HG02938 (cell line): Measurements from ENCODE around the gene ALDH1L2.
A peak's percentile ranks its signal among the peaks of the same experiment; 100 is the strongest.
"Not testable (repeated sequence)": the region's sequence is repeated elsewhere in the genome, so short reads cannot be mapped to it uniquely, and the experiment has no call there.

Source experiments
- ATAC-seq: cut with Tn5 transposase; IDR thresholded peaks from one replicate; pipeline ENCODE4 v1.9.1; 2021; ENCODE audit warnings: mild to moderate bottlenecking, moderate library complexity; ENCODE audit not compliant: unreplicated experiment

The ALDH1L2 gene

DNA sequence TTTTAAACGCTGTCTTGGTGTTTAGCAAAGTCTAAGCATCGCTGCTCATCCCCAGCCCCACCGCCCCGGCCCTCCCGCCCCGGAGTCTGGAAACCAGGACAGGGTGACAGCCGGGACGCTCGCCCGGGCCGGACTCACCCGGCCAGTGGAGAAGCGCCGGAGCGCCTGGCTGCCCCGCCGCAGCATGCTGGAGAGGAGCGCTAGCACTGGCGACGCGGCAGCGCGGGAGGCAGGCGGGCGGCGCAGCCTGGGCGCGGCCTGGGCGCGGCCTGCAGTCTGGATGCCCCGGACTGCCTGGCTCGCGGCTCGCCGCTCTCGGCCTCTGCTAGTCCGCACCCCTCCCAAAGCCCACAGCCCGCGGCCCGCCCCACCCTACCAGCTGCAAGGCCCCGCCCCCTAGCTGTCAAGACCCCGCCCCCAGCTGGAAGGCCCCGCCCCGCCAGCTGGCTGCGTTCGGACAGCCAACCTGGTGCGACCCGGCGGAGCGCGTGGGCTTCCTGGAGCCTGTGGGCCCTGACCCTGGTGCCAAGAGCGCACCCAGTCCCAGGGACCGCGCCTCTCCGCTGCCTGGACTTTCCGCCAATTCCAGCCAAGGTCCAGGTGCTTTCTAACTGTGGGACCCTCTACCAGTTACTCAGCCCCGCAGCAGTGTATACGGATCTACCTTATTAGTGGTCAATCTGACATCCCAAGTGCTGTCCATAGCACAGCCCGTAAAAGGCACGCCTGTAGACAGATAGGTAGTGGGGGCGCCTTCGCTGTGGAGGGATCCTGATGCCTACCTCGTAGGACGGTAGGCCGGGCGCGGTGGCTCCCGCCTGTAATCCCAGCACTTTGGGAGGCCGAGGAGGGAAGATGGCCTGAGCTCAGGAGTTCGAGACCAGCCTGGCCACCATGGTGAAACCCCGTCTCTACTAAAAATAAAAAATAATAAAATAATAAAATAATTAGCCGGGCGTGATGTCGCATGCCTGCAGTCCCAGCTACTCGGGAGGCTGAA lies at the start of gene ALDH1L2:
Gene ALDH1L2 (minus strand): TSS at position 208 of the 1,000 bp plus-strand sequence. CDS start 22 bp downstream, at position 186.
- no peak for ATAC-seq

DNA sequence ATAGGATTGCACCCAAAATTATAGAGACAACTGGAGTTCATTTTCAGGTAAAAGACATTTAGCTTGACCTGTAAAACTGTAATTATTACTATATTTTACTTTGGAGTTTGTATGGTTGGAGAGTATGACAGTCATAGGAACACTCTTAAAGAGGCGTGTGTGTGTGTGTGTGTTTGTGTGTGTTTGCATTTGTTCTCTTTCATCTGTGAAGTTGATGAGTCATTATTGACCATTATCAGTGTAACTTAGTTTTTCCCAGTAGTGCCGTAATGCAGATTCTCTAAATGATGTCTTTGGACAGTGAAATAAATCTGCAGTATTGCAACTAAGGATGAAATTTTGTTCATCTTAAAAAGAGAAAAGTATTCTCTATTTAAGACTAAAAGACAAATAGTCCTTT lies 36.3 kb upstream of the ALDH1L2 start:
- no peak for ATAC-seq

DNA sequence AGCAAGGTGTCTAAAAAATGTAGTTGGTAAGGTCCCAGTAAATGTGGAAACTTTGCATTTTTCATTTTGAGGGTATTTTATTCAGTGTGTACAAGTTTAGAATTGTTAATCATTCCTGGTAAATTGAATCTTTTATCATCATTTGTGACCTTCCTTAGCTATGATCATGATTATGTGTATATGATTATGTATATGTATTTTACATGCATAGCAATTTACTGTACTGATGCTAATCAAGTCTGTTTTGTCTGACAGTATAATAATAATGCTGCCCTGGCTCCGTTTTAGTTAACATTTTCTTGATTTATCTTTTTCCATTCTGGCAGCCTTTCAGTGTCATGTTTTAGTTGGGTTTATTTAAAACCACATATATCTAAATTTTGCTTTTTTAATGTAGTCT lies 32.7 kb upstream of the ALDH1L2 start:
- no peak for ATAC-seq

DNA sequence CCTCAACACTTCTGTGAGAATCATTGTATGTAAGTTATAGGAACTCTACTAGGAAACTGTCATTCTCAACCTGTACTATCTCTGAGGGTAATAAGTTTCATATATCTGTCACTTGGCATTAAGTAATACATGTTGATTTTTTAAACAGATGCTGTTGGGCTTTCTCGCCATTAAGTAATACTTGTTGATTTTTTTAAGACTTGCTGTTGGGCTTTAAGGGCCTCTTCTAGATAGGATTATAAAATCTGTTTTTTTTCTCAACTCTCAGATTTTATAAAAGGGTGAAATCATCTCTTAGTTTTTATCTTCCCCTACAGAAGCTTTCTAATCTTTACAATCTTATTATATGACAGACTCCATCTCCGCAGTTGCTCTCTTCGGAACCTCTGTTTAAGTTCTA lies 28.8 kb upstream of the ALDH1L2 start:
- ATAC-seq = no peak

DNA sequence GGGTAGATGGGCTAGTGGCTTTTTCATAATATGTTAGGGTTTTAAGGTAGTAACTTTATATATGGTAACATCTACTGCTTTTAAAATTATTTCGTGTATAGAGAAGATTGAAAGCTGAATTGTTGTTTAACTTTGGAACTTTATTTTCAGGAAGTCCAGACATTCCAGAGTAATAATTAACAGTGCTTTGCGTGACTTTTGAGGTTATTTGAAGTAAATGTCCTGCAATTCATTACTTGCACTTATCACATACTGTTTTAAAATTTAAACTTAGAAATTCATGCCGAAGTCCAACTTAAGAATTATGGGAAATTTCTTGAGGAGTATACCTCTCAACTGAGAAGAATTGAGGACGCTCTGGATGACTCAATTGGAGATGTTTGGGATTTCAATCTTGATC lies 26.6 kb upstream of the ALDH1L2 start:
- ATAC-seq = no peak

DNA sequence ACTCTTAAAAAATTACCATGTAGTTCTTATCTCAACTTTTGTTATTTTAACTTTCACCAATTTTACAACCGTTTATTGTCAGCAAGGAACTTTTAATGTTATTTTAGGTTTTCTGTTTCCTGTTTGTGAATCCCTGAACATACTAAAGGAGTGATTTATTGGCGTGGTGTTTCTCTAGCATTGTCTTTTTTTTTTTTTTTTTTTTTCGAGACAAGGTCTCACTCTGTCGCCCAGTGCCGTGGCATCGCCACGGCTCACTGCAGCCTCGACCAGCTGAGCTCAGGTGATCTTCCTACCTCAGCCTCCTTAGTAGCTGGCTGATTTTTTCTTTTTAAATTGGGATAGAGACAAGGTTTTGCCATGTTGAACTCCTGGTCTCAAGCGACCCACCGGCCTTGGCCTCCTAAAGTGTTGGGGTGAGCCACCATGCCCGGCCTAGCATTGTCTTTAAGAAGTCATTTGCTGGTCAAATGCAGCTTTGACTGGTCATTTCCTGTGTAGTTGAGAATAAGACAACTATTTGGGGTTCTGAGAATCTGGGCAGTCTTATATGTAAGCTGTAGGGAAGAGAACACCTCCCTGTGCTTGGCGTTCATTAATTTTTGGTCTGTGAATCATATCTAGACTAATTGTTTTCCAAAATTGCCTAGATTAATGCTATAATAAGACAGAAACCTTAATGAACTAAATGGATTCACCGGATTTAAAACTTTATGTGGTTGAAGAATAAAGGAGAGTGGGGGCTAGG lies 25.4 kb upstream of the ALDH1L2 start:
- ATAC-seq = peak; percentile 46

DNA sequence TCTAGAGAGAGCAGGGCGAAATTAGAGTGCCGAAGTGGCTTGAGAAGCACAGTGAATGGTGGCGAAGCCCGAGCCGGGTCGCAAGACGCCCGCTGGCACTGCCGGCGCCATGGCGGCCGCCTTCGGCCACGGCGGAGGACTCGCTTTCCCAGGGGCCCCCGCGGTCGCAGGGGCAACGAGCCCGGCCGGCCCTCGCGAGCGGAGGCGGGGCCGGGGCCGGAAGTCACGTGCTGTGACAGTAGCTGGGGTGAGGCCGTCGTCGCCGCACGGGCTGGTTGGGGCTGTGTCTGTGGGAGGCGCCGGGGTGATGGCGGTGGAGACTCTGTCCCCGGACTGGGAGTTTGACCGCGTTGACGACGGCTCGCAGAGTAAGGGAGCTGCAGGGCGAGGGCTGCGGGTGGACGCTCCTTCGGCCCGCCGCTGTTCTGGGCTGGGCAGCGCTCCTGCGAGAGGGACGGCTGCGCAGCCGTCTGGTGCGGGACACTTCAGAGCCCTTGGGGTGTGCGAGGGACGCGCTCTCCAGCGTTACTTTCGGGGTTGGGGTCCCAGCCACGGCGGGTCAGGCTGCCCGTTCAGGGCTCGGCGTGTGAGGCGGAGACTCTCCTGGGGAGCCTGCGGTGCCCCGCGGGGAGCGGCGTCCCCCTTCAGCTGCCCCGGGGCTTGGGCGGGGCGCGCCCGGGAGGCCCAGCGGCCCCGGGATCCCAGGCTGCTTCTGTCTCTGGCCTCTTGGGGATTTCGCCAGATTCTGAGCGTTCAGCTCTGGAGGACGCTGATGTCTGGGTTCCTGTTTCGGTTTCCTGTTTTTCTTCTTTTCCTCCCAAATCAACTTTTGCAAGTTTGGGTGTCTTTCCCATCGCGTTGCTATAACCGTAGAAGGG lies 23.5 kb upstream of the ALDH1L2 start, which contains the start of gene WASHC4:
Gene WASHC4 (plus strand): TSS at position 238 of the 878 bp plus-strand sequence. CDS start 70 bp downstream, at position 308.
- peak; percentile 83 for ATAC-seq

DNA sequence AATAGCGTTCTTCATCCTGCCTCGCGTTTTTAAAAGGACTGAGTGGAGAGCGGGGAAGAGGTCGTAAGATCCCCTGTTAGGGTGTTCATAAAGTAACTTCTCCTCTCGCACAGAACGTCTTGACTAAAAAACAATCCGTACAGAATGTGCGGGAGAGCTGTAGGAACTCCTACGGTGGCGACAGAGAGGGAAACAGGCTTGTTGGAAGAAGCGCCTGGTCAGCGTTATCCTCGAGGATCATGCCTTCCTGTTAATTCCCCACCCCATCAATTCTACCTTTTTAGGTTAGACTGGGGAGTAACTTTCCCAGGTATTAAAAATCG lies 22.9 kb upstream of the ALDH1L2 start:
- peak; percentile 8 for ATAC-seq

DNA sequence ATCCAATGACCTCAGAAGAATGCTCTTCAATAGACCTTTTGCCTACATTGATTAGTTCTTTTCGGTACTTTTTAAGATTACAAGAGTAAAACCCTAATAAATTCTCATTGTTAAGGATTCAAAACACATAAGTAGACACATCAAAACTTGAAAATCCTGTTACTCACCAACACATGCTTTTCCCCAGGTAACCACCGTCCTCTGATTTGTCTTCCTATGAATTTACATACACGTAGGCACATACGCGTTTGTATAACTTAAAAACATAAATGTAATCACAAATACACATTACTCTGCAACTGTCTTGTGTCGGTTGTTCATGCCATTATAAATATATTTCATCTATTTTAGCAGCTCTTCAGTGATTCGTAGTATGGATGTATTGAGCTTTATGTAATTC lies 22.4 kb upstream of the ALDH1L2 start:
- no peak for ATAC-seq

DNA sequence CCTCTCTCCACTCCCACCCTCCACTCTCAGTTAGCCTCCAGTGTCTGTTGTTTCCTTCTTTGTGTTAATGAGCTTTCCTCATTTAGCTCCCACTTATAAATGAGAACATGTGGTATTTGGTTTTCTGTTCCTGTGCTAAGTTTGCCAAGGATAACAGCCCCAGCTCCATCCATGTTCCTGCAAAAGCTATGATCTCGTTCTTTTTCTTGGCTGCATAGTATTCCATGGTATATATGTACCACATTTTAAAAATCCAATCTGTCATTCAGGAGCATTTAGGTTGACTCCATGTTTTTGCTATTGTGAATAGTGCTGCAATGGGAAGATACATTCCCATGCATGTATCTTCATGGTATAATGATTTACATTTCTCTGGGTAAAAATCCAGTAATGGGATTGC lies 20.5 kb upstream of the ALDH1L2 start:
- no peak for ATAC-seq

DNA sequence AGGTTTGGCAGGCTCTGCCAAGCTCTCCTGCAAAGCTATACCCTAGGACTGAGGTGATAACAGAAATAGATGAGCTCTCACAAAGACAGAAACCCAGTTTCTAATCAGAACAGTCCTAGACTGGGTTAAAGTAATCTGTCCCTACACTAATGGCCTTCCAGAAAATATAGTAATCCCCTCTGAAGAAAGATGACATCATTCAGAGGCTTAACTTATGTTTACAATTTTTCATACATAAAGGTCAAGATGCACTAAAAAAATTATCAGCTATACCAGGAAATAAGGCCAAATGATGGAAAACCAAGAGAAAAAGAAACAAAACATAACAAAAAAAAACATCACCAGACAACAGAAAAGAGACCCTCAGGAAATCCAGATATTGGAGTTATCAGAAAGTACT lies 18.4 kb upstream of the ALDH1L2 start:
- ATAC-seq = no peak

DNA sequence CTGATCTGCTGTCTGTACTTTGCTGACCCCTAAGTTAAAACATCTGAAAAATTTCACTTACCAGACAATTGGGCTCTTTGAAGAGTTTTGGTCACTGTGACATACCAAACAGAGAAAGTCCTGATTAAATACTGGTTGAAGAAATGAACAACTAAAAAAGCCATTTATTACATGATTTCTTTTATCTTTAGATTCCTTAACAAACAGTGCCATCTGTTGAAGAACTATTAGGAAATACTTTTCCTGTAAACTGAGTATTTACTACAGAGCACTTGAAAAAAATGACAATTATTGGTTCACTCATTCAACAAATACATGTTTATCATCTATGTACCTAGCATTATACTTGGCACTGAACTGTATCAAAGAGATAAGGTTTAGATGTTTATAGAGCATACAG lies 16.7 kb upstream of the ALDH1L2 start:
- no peak for ATAC-seq

DNA sequence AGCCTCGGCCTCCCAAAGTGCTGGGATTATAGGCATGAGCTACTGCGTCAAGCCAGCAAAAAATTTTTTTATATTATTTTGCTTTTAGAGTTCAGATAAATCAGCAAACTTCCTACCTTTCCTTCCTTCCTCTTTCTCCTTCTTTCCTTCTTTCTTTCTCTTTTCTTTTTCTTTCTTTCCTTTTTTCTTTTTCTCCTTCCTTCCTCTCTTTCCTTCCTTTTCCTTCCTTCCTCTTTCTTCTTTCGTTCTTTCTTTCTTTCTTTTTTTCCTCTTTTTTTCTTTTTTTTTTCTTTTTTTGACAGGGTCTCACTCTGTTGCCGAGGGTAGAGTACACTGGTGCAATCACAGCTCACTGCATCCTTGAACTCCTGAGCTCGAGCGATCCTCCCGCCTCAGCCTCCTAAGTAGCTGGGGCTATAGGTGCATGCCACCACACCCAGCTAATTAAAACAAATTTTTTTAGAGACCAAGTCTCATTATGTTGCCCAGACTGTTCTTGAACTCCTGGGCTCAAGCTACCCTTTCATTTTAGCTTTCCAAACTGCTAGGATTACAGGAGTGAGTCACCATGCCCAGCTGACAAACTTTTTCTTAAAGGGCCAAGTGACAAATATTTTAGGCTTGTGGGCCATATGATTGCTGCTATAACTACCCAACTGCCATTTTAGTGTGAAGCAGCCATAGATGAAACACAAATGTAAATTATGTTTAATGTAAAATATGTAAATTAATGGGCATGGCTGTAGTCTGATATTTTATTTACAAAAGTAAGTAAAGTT lies 16.1 kb upstream of the ALDH1L2 start:
- no peak for ATAC-seq

DNA sequence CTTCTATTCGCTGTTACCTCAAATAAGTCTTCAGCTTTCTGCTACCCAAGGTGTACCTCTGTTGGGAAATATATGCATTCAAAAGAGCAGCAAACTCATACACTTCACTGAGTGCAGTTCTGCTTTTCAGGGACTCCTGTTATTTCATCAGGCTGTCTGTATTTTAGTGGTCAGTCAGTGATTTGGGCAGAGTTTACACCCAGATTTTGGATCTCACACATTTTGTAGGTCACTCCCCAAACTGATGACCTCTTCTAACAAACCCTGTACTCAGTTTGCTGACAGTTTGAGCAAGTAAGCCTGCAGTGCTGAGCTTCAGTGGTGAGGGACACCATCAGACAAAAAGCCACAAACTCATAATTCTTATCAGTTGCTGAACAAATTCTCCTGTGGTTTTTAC lies 15.1 kb upstream of the ALDH1L2 start:
- no peak for ATAC-seq

DNA sequence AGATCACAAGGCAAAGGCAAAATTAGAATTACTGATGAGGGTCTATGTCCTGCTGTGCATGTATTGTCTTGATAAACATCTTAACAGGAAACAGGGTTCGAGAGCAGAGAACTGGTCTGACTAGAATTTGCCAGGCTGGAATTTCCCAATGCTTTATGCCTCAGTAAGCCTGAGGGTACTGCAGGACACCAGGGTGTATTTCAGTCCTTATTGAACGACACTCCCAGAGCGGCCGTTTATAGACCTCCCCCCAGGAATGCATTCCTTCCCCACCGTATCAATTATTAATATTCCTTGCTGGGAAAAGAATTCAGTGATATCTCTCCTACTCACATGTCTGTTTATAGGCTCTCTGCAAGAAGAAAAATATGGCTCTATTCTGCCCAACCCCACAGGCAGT lies 11.1 kb upstream of the ALDH1L2 start:
- not testable (repeated sequence) for ATAC-seq

DNA sequence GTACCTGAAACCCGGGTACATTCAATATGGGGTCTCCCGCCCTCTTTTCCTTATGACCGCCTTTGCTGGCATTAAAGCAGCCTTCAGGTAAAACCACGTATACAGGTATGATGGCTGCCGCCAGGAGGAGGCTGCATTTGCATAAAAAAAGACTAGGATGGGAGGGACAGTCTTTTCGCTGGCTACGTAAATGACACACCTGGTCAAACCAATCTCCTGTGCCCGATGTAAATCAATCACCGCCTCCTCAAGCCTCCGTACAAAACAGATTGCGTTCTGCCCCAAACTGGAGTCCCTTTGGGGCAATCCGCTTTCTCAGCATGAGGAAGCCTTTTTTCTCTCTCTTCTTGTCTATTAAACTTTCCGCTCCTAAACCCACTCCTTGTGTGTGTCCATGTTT lies 8.1 kb upstream of the ALDH1L2 start:
- no peak for ATAC-seq

DNA sequence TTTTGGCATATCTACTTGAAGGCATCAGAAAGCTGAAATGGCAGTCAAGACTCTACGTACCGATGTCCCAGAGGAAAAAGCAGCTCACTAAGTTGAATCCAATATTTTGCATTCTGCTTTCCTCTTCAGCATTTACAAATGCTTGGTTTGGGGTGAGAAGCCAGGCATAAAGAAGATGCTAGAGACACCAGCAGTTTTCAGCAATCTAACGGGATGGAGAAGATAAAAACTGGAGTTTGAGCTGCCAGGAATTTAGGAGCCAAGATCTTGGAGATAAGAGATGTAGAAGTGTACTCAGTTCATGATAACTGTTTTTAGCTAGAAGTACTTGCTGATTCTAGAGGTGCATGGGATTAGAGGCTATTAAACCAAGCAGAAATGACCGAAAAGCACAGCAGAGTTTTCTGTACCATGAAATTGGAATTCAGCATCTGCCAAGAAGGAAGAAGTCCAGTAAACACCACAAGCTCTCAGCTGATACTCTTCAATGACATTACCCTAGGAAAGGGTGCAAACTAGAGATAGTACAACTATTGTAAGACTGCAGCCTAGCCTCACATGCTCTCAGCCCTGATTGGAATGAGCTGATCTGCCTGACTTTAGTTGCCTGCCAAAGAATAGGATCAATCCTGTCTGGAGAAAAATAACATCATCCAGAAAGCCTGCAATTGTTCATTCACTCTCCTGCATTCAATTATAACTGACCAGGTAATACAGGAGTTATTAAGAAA lies 7.4 kb upstream of the ALDH1L2 start:
- no peak for ATAC-seq

DNA sequence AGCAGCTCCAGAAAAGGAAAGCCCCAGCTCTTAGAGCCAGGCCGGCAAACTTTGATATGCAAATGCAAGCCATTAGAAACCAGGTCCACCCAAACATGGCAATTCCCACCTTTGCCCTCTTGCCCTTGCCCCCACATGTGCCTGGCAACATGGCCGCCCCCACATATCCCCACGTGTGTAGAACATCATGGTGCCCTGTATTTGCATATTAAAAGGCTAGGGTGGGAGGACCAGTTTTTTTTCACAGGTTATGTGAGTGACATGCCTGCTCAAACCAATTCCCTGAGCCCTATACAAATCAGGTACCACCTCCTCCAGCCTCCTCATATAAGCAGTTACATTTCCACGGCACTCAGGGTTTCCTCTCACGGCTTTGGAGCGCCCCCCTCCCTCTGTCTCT lies 6.1 kb upstream of the ALDH1L2 start:
- ATAC-seq = no peak

DNA sequence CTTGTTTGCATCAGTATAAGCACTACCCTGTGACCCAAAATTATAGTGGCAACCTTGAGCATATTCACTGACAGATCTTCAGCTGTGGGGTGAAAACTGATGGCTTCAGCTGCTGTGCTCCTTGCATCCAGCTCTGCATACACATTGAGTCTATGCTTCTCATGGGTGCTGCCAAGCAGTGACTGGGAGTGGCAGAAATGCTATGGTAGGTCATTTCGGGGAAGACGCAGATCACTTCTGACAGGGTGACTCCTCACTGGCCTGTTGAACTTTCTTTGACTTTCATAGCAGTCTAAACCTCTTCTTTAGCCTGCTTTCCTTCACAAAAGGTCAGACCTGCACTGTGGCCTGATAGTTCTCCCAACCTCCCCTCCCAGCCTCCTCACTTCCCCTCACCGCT lies 5.6 kb upstream of the ALDH1L2 start:
- ATAC-seq = no peak

DNA sequence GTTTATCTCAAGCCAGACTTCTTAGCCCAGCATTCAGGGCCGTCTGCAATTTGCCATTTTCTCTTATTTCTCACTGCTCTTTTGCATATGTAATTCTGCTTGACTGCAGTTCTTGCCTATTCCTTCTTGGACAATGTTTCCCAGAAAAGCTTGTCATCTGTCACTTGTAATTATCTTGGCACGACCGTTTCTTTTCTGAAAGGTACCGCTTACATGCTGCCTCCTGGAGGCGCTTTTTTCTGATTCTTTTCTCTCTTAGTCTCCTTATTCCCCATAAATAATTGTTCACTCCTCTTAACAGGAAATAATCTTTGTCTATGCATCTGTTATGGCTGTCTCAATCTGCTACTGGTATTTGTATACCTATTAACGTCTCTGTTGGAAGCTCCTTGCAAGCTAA lies 1.2 kb upstream of the ALDH1L2 start:
- no peak for ATAC-seq
